ENCODE measurements around the gene CDNF.

DNA sequence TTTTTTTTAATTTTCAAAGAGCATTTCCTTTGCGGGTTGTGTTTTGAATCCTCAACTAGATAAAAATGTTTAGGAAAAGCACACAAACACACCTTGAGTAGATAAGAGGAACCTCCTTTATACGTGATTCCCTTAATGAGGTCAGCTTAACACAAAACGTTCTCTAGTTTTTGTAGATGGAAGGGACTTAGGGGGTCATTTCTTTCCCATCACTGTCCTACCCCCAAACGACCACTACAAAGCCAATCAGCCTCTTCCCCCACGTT lies 42.0 kb upstream of the CDNF start:
- TF ChIP-seq, protein P1, sequence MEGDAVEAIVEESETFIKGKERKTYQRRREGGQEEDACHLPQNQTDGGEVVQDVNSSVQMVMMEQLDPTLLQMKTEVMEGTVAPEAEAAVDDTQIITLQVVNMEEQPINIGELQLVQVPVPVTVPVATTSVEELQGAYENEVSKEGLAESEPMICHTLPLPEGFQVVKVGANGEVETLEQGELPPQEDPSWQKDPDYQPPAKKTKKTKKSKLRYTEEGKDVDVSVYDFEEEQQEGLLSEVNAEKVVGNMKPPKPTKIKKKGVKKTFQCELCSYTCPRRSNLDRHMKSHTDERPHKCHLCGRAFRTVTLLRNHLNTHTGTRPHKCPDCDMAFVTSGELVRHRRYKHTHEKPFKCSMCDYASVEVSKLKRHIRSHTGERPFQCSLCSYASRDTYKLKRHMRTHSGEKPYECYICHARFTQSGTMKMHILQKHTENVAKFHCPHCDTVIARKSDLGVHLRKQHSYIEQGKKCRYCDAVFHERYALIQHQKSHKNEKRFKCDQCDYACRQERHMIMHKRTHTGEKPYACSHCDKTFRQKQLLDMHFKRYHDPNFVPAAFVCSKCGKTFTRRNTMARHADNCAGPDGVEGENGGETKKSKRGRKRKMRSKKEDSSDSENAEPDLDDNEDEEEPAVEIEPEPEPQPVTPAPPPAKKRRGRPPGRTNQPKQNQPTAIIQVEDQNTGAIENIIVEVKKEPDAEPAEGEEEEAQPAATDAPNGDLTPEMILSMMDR (conservative IDR thresholded peaks at IDR 0.05), result no peak
- no peak for TF ChIP-seq ZFX (IDR thresholded peaks at IDR 0.05)

Data from C4-2B (cell line).